HepG2 (cell line): Measurements from ENCODE around the gene PAFAH1B1. TPM values are rescaled to one million over a fixed set of nuclear protein-coding genes. Genes with fewer than 3 reads are reported as not detected.
A peak's percentile ranks its signal among the peaks of the same experiment; 100 is the strongest.

Source experiments
- FLYWCH1 ChIP-seq: sonication (generic); formaldehyde crosslinking; IDR thresholded peaks from 2 replicates; pipeline ENCODE4 v1.8.1; 2023; ENCODE audit warnings: mild to moderate bottlenecking, missing genetic modification reagents
- FOSL1 ChIP-seq: sonication (generic); formaldehyde crosslinking; IDR thresholded peaks from 2 replicates; pipeline ENCODE4 v1.9.0; 2021; ENCODE audit warnings: missing genetic modification reagents, borderline replicate concordance
- FOXO1 ChIP-seq: sonication (generic); formaldehyde crosslinking; IDR thresholded peaks from 2 replicates; pipeline ENCODE4 v1.4.0; 2020; ENCODE audit warnings: missing genetic modification reagents
- HOXA3 ChIP-seq: sonication (generic); formaldehyde crosslinking; IDR thresholded peaks from 2 replicates; pipeline ENCODE4 v1.5.0; 2020; ENCODE audit warnings: missing genetic modification reagents
- IRX3 ChIP-seq: sonication (generic); formaldehyde crosslinking; IDR thresholded peaks from 2 replicates; pipeline ENCODE4 v1.8.1; 2023; ENCODE audit warnings: mild to moderate bottlenecking, low read depth, missing genetic modification reagents, borderline replicate concordance
- ISL2 ChIP-seq: sonication (generic); formaldehyde crosslinking; IDR thresholded peaks from 2 replicates; pipeline ENCODE4 v1.5.0; 2020; ENCODE audit warnings: missing genetic modification reagents
- LCORL ChIP-seq, 2 experiments: fragments of 450-650 bp in 1 of 2; sonication (generic) in 1 of 2; formaldehyde crosslinking in 1 of 2; IDR thresholded peaks; 2 replicates each; pipeline versions ENCODE4 v1.5.0 to v1.6.1; 2017 to 2020; ENCODE audit warnings: antibody characterized with exemption in 1 of 2, missing genetic modification reagents in 1 of 2
- MBD4 ChIP-seq: IDR thresholded peaks from 2 replicates; pipeline ENCODE4 v1.6.1; 2012; ENCODE audit warnings: low read length, inconsistent platforms, borderline replicate concordance
- SAP130 ChIP-seq: IDR thresholded peaks from 2 replicates; pipeline ENCODE4 v1.6.1; 2016; ENCODE audit warnings: low read depth
- SOX13 ChIP-seq, 3 experiments: fragments of 450-650 bp in 1 of 3; sonication (generic) in 1 of 3; formaldehyde crosslinking in 1 of 3; IDR thresholded peaks in 2 of 3; conservative IDR thresholded peaks in 1 of 3; 2 replicates each; pipeline versions ENCODE4 v1.5.0 to v1.6.1; 2016 to 2020; ENCODE audit warnings: antibody characterized with exemption in 1 of 3, mild to moderate bottlenecking in 1 of 3, missing compliant biosample characterization in 1 of 3, missing genetic modification reagents in 1 of 3, moderate library complexity in 1 of 3
- TMF1 ChIP-seq: sonication (generic); formaldehyde crosslinking; IDR thresholded peaks from 2 replicates; pipeline ENCODE4 v1.8.1; 2022; ENCODE audit warnings: low read depth, missing genetic modification reagents
- ZBTB7B ChIP-seq: sonication (generic); formaldehyde crosslinking; IDR thresholded peaks from 2 replicates; pipeline ENCODE4 v1.4.0; 2020; ENCODE audit warnings: missing genetic modification reagents
- ZNF121 ChIP-seq: sonication (generic); formaldehyde crosslinking; IDR thresholded peaks from 2 replicates; pipeline ENCODE4 v1.5.0; 2020; ENCODE audit warnings: mild to moderate bottlenecking, missing genetic modification reagents
- ZNF256 ChIP-seq: sonication (generic); formaldehyde crosslinking; conservative IDR thresholded peaks from 2 replicates; pipeline ENCODE4 v1.4.0; 2020; ENCODE audit warnings: missing genetic modification reagents
- ZNF329 ChIP-seq: sonication (generic); formaldehyde crosslinking; IDR thresholded peaks from 2 replicates; pipeline ENCODE4 v1.9.0; 2021; ENCODE audit warnings: low read depth, mild to moderate bottlenecking, missing genetic modification reagents
- ZNF430 ChIP-seq: sonication (generic); formaldehyde crosslinking; IDR thresholded peaks from 2 replicates; pipeline ENCODE4 v1.9.0; 2021; ENCODE audit warnings: mild to moderate bottlenecking, missing genetic modification reagents
- ZNF598 ChIP-seq: sonication (generic); formaldehyde crosslinking; IDR thresholded peaks from 2 replicates; pipeline ENCODE4 v1.5.1; 2020; ENCODE audit warnings: mild to moderate bottlenecking, missing genetic modification reagents, borderline replicate concordance
- ZNF781 ChIP-seq: sonication (generic); formaldehyde crosslinking; IDR thresholded peaks from 2 replicates; pipeline ENCODE4 v1.5.1; 2020; ENCODE audit warnings: borderline replicate concordance, mild to moderate bottlenecking, missing genetic modification reagents; ENCODE audit errors: not compliant biosample characterization
- ZSCAN31 ChIP-seq: sonication (generic); formaldehyde crosslinking; IDR thresholded peaks from 2 replicates; pipeline ENCODE4 v1.5.0; 2020; ENCODE audit warnings: low read depth, mild to moderate bottlenecking, missing genetic modification reagents
- polyA plus RNA-seq, 8 experiments: library from polyadenylated mRNA; depleted of rRNA in 3 of 8; stranded (reverse) in 7 of 8; unstranded in 1 of 8; fragments of >200 nt; fragmentation: Illumina TruSeq in 4 of 8; extraction: Trizol in 4 of 8; gene quantifications; 2 replicates each; pipeline versions ENCODE4 v1.2.1 to v1.2.3, GENCODE V29; 2011 to 2016; ENCODE audit warnings: low read depth in 4 of 8, missing spikeins in 1 of 8, mixed read lengths in 1 of 8; ENCODE audit not compliant: insufficient read depth in 1 of 8
- total RNA-seq, 5 experiments: library from RNA; depleted of rRNA; stranded (reverse); fragments of >200 nt; fragmentation: Illumina TruSeq; extraction: Trizol; gene quantifications; 2 replicates each; pipeline ENCODE4 v1.2.3, GENCODE V29; 2016; ENCODE audit warnings: low read depth in 1 of 5
- TF ChIP-seq, protein P1 (sequence below): sonication (generic); formaldehyde crosslinking; IDR thresholded peaks from 2 replicates; pipeline ENCODE4 v1.4.0; 2020; ENCODE audit warnings: mild to moderate bottlenecking, low read depth, missing genetic modification reagents
- TF ChIP-seq, protein P2 (sequence below): sonication (generic); formaldehyde crosslinking; IDR thresholded peaks from 2 replicates; pipeline ENCODE4 v1.8.1; 2023; ENCODE audit warnings: mild to moderate bottlenecking, missing genetic modification reagents
- TF ChIP-seq, protein P3 (sequence below): sonication (generic); formaldehyde crosslinking; conservative IDR thresholded peaks from 2 replicates; pipeline ENCODE4 v1.8.0; 2022; ENCODE audit warnings: low read depth, missing genetic modification reagents
- TF ChIP-seq, protein P4 (sequence below): sonication (generic); formaldehyde crosslinking; IDR thresholded peaks from 2 replicates; pipeline ENCODE4 v1.4.0; 2020; ENCODE audit warnings: missing genetic modification reagents, mild to moderate bottlenecking, borderline replicate concordance

Gene PAFAH1B1
- total and polyA plus RNA-seq, 2 of the 13 experiments (the other 11 are each of a cell fraction or from before 2014, with no cell fraction given) = 46.0 to 64.9 TPM

DNA sequence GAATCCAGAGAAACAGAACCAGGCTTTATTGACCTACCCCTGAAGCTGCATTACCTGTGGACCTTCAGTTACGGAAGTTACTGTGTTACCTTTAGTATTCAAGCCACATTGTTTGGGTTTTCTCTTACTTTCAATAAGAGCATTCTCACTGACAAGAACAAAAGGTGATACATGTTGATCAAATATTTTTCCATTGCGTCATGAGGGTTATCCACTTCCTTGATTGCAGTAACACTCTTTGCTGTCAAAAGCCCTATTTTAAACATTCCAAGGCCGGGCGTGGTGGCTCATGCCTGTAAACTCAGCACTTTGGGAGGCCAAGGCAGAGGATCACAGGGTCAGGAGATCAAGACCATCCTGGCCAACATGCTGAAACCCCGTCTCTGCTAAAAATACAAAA is 28.6 kb upstream of the PAFAH1B1 start (continued):
- TF ChIP-seq ZNF256 (CRISPR knock-in tag) (no peak), ISL2 (no peak), FLYWCH1 (CRISPR knock-in tag) (no peak), SOX13 (IDR thresholded peaks at IDR 0.05) (0 out of 2 replicates have a peak, but pooled peaks have one; percentile 23), SOX13 (CRISPR knock-in tag; conservative IDR thresholded peaks at IDR 0.05 in 1 of 2, IDR thresholded peaks at IDR 0.05 in 1 of 2) (peak in 1 of 2 experiments; percentile 78; a peak in 2 of 4 replicates), ZNF121 (CRISPR knock-in tag) (no peak), MBD4 (no peak), HOXA3 (no peak), ZBTB7B (CRISPR knock-in tag) (no peak), ZNF430 (CRISPR knock-in tag) (no peak), LCORL (IDR thresholded peaks at IDR 0.05) (no peak), LCORL (CRISPR knock-in tag; IDR thresholded peaks at IDR 0.05) (peak; percentile 38; the same call in 1 of the 2 replicates), ZNF781 (CRISPR knock-in tag) (no peak), ZNF329 (CRISPR knock-in tag) (no peak), TMF1 (CRISPR knock-in tag) (no peak), IRX3 (no peak), ZSCAN31 (CRISPR knock-in tag) (no peak), ZNF598 (CRISPR knock-in tag) (no peak), FOXO1 (no peak), SAP130 (CRISPR knock-in tag) (0 out of 2 replicates have a peak, but pooled peaks have one; percentile 24), FOSL1 (CRISPR knock-in tag) (no peak)
- TF ChIP-seq, protein P1, sequence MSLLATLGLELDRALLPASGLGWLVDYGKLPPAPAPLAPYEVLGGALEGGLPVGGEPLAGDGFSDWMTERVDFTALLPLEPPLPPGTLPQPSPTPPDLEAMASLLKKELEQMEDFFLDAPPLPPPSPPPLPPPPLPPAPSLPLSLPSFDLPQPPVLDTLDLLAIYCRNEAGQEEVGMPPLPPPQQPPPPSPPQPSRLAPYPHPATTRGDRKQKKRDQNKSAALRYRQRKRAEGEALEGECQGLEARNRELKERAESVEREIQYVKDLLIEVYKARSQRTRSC (CRISPR knock-in tag) = no peak
- TF ChIP-seq, protein P2, sequence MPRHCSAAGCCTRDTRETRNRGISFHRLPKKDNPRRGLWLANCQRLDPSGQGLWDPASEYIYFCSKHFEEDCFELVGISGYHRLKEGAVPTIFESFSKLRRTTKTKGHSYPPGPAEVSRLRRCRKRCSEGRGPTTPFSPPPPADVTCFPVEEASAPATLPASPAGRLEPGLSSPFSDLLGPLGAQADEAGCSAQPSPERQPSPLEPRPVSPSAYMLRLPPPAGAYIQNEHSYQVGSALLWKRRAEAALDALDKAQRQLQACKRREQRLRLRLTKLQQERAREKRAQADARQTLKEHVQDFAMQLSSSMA (CRISPR knock-in tag) = no peak
- TF ChIP-seq, protein P3, sequence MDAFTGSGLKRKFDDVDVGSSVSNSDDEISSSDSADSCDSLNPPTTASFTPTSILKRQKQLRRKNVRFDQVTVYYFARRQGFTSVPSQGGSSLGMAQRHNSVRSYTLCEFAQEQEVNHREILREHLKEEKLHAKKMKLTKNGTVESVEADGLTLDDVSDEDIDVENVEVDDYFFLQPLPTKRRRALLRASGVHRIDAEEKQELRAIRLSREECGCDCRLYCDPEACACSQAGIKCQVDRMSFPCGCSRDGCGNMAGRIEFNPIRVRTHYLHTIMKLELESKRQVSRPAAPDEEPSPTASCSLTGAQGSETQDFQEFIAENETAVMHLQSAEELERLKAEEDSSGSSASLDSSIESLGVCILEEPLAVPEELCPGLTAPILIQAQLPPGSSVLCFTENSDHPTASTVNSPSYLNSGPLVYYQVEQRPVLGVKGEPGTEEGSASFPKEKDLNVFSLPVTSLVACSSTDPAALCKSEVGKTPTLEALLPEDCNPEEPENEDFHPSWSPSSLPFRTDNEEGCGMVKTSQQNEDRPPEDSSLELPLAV (CRISPR knock-in tag) = no peak
- TF ChIP-seq, protein P4, sequence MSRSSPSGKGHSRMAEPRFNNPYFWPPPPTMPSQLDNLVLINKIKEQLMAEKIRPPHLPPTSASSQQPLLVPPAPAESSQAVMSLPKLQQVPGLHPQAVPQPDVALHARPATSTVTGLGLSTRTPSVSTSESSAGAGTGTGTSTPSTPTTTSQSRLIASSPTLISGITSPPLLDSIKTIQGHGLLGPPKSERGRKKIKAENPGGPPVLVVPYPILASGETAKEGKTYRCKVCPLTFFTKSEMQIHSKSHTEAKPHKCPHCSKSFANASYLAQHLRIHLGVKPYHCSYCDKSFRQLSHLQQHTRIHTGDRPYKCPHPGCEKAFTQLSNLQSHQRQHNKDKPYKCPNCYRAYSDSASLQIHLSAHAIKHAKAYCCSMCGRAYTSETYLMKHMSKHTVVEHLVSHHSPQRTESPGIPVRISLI (CRISPR knock-in tag) = no peak
